GM21360 (cell line): ENCODE measurements around the gene CDK10.
"Not testable (repeated sequence)": the region's sequence is repeated elsewhere in the genome, so short reads cannot be mapped to it uniquely, and the experiment has no call there.

Experiments used
- ATAC-seq: cut with Tn5 transposase; IDR thresholded peaks from one replicate; pipeline ENCODE4 v1.9.1; 2021; ENCODE audit warnings: mild to moderate bottlenecking, moderate library complexity; ENCODE audit not compliant: unreplicated experiment

Gene CDK10

DNA sequence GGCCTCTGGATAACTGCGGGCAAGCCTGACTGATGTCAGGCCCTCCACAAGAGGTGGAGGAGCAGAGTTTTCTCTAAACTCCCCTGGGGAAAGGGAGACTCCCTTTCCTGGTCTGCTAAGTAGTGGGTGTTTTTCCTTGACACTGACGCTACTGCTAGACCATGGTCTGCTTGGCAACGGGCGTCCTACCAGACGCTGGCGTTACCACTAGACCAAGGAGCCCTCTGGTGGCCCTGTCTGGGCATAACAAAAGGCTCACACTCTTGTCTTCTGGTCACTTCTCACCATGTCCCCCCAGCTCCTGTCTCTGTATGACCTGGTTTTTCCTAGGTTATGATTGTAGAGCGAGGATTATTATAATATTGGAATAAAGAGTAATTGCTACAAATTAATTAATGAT lies 19.5 kb upstream of the CDK10 start:
- ATAC-seq = not testable (repeated sequence)

DNA sequence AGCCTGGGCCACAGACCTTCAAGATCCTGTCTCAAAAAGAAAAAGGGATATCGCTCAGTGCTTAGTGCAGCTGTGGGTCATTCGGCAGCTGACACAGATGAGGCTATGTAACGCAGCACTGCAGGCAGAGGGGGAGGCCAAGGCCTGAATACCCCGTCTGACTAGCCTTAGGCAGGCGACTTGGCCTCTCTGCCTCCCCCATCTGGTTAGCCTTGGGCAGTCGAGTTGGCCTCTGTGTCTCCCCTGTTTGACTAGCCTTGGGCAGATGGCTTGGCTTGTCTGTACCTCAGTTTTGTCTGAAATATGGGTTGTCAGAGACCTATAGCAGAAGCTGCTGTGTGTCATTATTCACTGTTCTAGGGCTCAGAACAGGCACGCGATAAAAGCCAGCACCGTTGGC lies 18.9 kb upstream of the CDK10 start:
- no peak for ATAC-seq

DNA sequence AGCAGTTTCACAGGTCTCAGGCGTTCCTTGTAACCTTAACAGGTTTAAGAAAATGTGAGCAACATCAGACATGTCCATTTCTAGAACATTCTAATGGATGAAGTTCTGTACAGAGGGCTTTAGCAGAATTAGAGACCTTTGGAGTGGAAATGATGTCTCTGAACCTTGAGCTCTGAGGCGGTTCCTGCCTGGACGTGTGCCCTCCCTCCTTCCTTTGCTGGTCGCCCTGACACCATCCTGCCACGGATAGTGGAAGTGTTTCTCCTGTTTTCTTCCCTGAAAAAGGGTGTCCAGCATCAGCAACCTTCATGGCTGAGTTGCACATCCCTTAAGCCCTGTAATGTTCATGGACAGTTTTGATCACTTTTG lies 17.7 kb upstream of the CDK10 start:
- no peak for ATAC-seq

DNA sequence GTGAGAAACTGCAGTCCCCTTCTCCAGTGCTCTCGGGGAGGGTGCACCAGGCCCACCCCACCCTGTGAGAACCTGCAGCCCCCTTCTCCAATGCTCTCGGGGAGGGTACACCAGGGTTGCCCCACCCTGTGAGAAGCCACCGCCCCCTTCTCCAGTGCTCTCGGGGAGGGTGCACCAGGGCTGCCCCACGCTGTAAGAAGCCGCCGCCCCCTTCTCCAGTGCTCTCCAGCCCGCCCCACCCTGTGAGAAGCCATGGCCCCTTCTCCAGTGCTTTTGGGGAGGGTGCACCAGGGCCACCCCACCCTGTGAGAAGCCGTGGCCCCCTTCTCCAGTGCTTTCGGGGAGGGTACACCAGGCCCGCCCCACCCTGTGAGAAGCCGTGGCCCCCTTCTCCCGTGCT lies 16.7 kb upstream of the CDK10 start:
- ATAC-seq = no peak

GRCh38 chr16:89670496-89671431 lies 15.7 kb upstream of the CDK10 start:
- no peak for ATAC-seq

DNA sequence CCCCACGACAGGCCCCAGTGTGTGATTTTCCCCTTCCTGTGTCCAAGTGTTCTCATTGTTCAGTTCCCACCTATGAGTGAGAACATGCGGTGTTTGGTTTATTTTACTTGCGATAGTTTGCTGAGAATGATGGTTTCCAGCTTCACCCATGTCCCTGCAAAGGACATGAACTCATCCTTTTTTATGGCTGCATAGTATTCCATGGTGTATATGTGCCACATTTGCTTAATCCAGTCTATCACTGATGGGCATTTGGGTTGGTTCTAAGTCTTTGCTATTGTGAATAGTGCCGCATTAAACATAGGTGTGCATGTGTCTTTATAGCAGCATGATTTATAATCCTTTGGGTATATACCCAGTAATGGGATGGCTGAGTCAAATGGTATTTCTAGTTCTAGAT lies 14.9 kb upstream of the CDK10 start:
- not testable (repeated sequence) for ATAC-seq

GRCh38 chr16:89672177-89672941 lies 14.1 kb upstream of the CDK10 start:
- no peak for ATAC-seq

DNA sequence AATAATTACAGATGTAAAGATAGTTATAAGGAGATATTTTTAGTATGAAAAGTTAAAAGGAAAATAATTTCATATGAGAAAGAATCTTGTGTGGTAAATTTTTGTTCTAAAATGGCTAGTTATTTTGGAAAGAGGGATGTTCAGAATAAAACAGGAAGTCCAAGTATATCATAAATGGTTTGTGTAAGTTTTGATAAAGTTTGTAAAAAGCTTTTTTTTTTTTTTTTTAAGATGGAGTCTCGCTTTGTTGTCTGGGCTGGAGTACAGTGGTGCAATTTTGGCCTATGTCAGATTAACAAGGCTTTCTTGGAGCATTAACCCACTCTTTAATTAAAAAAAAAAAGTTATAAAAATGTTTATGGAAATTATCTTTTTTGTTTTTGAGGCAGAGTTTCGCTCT lies 8.2 kb upstream of the CDK10 start:
- ATAC-seq = no peak

GRCh38 chr16:89685916-89686315 lies 573 bp upstream of the CDK10 start:
- ATAC-seq = no peak

DNA sequence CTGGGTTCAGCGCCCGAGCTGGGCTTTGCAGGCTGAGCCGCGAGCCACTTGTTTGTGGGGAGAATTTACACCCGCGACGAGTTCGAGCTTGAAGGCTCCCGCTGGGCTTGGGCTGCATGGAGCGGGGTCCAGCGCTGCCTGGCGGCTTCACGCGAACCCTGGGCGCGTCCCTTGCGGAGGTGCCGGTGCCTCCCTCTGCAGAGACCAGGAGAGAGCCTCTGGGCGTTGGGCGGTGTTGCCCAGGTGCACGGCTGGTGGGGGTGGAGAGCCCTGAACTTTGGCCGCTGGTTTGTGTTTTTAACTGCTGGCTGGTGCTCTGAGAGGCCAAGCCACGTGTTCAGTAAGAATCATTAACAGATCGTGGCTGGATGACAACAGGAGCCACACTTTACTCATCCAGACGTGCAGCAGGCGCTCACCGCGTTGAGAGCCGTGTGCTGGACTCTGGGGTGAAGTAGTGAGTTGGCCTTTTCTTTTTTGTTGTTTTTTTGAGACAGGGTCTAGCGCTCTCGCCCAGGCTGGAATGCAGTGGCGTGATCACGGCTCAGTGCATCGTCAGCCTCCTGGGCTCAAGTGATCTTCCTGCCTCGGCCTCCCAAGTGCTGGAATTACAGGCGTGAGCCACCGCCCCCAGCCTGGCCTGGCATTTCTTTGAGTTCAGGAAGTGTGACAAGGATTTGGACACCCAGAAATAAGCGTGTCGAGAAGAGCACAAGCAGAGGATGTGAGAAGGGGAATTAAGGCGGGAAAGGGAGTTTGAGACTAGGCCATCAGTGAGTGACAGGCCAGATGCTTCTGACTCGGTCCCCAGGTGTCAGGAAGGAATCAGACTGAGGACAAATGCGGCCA lies 827 bp downstream of the CDK10 start:
- ATAC-seq = peak; percentile 11

- ATAC-seq = no peak
Measured at GRCh38 chr16:89688395-89688794, 1.9 kb downstream of the CDK10 start.

GRCh38 chr16:89689142-89689541 lies 2.7 kb downstream of the CDK10 start:
- no peak for ATAC-seq

GRCh38 chr16:89689621-89690020 lies 3.1 kb downstream of the CDK10 start:
- not testable (repeated sequence) for ATAC-seq

DNA sequence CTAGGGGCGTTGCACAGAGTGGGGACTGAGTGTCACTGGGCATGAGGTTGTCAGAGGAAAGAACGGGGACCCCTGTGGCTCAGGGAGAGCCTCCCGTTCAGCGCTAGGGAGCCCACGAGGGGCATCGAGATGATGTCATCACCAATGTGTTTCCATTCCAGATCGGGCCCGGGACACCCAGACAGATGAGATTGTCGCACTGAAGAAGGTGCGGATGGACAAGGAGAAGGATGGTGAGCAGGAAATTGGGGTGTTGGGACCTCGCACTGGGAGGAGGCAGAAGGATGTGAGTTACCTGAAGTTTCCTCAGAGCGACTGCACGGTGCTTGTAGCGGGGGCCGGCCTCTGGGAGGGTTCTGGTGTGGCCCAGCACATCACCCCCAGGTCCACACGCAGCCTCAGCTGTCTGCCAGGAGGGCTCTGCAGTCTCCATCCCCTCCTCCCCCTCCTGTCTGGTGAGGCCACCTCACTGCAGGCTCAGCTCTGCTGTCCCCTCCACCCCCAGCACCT lies 4.0 kb downstream of the CDK10 start:
- ATAC-seq = no peak

- no peak for ATAC-seq
Measured at GRCh38 chr16:89691231-89691985, 4.9 kb downstream of the CDK10 start.

GRCh38 chr16:89691986-89692569 lies 5.6 kb downstream of the CDK10 start:
- ATAC-seq = no peak

- ATAC-seq = no peak
Measured at GRCh38 chr16:89693289-89693731, 6.8 kb downstream of the CDK10 start.

GRCh38 chr16:89693931-89694783 lies 7.7 kb downstream of the CDK10 start:
- no peak for ATAC-seq

DNA sequence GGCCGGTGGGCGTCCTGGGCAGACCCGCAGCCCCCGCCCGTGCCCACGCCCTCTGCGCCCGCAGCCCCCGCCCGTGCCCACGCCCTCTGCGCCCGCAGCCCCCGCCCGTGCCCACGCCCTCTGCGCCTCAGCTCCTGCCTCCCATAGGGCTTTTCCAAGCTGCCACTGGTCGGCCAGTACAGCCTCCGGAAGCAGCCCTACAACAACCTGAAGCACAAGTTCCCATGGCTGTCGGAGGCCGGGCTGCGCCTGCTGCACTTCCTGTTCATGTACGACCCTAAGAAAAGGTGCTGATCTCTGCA lies 8.2 kb downstream of the CDK10 start:
- not testable (repeated sequence) for ATAC-seq
